Fibroblast of gingiva (primary cell): ENCODE data around the gene SAMD8.
A peak's percentile ranks its signal among the peaks of the same experiment; 100 is the strongest.

Source experiments
- DNase-seq: peaks from one replicate; pipeline ENCODE4 v3.0.0-alpha.2; 2011; ENCODE audit warnings: low read depth

The SAMD8 gene

DNA sequence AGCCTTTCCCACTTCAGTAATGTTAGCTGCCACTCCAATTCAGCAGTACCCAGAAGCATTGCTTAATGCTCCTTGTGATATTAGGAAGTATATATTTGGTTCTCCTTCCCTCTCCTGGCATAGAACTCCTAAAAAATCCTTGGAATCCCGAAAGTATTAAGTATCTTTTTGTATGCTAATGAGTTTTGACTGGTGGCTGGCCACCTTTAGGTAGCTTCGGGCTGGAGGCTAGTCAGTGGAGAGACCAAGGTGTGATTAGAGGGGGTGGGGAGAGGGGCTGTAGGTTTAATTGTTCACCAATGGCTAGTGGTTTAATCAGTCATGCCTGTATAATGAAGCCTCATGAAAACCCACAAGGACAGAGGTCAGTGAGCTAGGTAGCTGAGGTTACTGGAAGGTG, 112.1 kb downstream of the SAMD8 start:
- DNase-seq = no peak

DNA sequence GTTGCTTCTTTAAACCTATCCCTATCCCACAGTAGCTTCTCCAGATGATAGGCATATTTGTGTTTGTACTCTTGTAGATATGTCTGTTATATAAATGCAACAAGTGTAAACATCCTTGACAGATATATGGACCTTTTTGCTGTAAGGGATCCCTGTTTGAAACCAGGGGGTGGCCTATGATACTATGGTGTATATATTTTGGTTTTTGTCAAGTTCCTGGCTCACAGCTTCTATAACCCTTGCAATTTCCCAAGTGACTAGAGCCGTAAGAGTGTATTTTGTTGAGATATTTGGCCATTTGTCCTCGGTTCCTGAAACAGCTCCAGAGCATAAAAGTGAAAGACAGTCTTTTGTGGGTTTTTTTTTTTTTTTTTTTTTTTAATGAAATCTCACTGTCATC, 114.6 kb downstream of the SAMD8 start:
- DNase-seq = no peak

DNA sequence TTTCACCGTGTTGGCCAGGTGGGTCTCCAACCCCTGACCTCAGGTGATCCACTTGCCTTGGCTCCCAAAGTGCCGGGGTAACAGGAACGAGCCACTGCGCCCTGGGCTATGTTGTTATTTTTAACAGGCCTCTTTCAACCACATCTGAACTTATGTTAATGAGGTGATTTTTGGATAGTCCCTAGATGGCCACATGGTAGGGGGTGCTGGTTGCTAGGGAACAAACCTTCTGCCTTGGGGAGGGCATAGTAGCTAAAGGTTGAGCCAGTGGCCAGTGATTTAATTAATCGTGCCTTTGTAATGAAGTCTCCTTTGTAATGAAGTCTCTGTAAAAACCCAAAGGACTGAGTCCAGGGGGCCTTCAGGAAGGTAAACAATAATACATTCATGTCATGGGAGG, 115.2 kb downstream of the SAMD8 start:
- DNase-seq = no peak

DNA sequence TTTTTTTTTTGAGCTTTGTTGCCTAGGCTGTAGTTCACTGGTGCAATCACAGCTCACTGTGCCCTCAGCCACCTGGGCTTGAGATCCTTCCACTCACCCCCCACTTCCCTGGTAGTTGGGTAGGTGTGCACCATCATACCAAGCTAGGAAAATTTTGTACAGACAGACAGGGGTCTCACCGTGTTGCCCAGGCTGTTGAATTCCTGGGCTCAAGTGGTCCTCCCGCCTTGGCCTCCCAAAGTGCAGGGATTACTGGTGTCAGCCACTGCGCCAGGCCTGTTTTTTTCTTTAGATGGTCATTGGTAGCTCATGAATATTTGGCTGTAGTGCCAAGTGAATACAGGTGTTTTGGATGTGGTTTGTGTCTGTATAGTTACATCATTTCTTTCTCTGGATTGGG, 116.8 kb downstream of the SAMD8 start:
- DNase-seq = no peak

DNA sequence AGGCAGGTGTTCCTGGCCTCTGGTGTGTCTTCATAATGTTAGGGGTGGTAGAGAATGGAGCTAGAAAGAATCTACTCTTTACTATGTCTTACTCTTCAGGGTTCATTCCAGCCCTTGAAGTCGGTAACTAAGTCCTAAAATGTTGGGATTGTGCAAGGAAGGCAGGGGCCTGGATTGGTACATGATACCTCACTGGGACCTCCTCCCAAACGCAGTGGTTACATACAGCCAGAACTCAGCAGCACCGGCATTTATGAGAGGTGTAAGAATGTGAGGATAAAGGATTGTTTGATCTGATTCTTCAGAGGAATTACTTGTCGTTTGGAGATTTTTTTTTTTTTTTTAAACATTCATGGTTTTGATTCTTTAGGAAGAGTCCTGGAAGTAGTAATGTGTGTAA, 117.4 kb downstream of the SAMD8 start:
- DNase-seq = peak; percentile 53

DNA sequence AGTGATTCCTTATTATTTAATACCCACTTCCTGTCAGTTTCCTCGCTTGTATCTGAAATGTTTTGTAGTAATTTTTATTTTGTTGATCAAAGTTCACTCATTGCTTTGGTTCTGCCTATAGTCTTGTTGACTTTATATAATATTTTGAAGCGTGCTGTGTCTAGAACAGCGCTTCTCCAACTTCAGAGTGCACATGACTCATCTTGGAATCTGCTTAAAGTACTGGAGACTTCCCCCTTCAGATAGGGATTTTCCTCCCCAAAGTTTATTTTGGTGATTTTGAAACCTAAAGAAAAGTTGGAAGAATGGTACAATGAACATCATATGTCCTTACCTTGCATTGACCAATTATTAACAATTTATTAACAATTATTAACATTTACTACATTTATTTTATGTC, 118.5 kb downstream of the SAMD8 start:
- DNase-seq = no peak

DNA sequence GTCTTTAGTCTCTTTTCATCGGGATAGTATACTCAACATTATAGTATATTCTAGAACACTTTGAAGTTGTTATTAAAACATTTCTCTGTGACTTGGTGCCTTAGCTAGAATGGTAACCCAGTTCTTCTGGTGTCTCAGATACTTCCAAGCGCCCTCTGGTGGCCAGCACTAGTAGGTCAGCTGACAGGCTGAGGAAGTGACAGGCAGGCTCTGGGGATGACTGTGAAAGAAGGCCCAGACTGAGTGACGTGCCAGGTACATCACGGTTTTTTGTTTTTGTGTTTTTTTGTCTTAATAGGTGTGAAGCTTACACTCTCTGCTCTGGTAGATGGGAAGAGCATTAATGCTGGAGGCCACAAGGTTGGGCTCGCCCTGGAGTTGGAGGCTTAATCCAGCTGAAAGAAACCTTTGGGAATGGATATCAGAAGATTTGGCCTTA, 119.2 kb downstream of the SAMD8 start:
- DNase-seq = peak; percentile 77
